DOHH2 (cell line): Measurements from ENCODE around the gene KRT37.

Experiments
- CTCF ChIP-seq: fragments of 200-600 bp; sonication (generic); IDR thresholded peaks from one replicate; pipeline ENCODE4 v1.5.1; 2014; ENCODE audit warnings: antibody characterized with exemption, mild to moderate bottlenecking, low read depth, low read length; ENCODE audit not compliant: poor library complexity, severe bottlenecking
- EZH2phosphoT487 ChIP-seq: fragments of 200-600 bp; sonication (generic); IDR thresholded peaks from 2 replicates; pipeline ENCODE4 v1.6.1; 2017; ENCODE audit warnings: borderline replicate concordance, mild to moderate bottlenecking, antibody characterized with exemption, low read length, moderate library complexity, mixed read lengths

DNA sequence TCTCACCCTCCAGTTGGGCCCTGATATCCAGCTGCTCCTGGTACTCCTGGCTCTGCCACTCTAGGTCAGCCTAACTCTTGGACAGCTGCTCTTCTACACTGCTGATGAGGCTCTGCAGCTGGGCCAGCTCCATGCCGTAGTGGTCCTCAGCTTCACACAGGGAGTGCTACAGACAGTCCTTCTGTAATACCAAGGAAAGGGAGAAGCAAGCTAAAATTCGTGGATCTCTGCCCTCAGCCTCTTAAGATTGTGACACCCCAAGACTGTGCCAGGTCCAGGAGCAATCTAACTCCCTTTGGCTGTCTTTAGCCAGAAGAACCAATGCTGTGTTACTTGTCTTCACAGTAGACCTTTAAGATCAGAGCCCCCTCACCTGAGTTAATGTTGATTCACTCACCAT is 24.1 kb upstream of the KRT37 start:
- TF ChIP-seq CTCF (no peak), EZH2phosphoT487 (no peak)
